AML-193 (cell line): Measurements from ENCODE around the gene RGS9BP.
A peak's percentile ranks its signal among the peaks of the same experiment; 100 is the strongest.
"Not testable (repeated sequence)": the region's sequence is repeated elsewhere in the genome, so short reads cannot be mapped to it uniquely, and the experiment has no call there.

Experiments used
- DNase-seq, 2 experiments: peaks; one replicate each; lab custom pipeline; 2025; lab: John Stamatoyannopoulos, UW

The RGS9BP gene, protein sequence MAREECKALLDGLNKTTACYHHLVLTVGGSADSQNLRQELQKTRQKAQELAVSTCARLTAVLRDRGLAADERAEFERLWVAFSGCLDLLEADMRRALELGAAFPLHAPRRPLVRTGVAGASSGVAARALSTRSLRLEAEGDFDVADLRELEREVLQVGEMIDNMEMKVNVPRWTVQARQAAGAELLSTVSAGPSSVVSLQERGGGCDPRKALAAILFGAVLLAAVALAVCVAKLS

GRCh38 chr19:32675720-32676185 is at the start of gene RGS9BP:
Gene RGS9BP, plus strand, starts transcription at chr19:32675848. Its CDS starts 416 bp downstream, at chr19:32676264.
- peak; percentile 48 to 72 for DNase-seq

DNA sequence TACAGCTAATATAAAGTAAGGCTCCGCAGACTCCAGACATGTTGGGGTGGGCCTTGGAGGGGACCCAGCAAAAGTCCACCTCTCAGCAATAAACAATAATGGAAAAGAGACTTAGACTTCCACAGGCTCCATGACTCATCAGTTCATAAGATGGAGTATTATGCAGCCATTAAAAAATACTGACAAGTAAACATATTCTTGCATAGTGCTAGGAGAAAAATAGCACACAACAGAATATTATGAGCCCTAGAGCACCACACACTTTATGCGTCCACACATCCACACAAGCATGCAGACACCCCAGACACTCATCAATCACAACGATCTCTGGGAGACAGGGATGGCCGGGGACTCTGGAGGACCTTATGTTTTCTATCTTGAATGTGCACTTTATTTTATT is 48.7 kb upstream of the RGS9BP start:
- no peak for DNase-seq

GRCh38 chr19:32627714-32628270 is 47.9 kb upstream of the RGS9BP start:
- no peak for DNase-seq

DNA sequence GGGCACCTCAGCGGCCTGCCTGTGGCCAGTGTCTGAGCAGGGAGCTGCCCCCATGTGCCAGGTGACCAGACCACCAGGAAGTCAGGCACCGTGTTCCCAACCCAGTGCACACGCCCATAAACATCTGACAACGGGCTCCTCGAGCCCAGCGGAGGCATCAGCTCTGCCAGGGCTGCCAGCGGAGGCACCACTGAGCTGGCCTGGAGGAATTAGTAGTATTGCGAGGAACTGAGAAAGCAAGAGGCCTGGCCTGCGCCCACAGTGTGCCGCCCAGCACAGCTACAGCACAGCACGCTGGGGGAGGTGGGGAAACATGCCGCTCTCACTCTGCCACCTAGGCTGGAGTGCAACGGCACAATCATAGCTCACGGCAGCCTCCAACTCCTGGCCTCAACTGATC is 45.3 kb upstream of the RGS9BP start:
- DNase-seq: no peak

- DNase-seq: no peak
These were observed 44.3 kb upstream of the RGS9BP start for GRCh38 chr19:32631381-32631780.

- no peak for DNase-seq
These were observed 38.2 kb upstream of the RGS9BP start for GRCh38 chr19:32637480-32637879.

- no peak for DNase-seq
These were observed 37.0 kb upstream of the RGS9BP start for GRCh38 chr19:32638625-32639024.

DNA sequence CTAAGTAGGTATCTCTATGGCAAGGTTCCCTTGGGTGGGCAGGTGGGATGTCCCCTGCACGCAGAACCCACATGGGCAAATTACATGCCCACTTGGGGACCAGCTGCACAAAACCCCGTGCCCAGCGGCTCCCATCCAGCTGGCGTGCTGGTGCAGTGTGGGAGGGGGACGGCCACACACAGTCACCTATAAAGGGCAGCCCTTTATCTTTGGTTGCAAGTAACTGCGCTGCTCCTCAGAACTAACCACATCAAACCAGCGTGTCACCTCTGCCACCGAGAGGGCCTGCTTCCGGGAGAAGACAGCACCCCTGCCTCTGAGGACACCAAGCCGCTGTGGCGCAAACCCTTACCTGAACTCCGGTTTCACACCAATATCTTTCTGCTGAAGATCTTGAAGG is 32.9 kb upstream of the RGS9BP start:
- DNase-seq: no peak

- no peak for DNase-seq
These were observed 29.1 kb upstream of the RGS9BP start for GRCh38 chr19:32646556-32646955.

DNA sequence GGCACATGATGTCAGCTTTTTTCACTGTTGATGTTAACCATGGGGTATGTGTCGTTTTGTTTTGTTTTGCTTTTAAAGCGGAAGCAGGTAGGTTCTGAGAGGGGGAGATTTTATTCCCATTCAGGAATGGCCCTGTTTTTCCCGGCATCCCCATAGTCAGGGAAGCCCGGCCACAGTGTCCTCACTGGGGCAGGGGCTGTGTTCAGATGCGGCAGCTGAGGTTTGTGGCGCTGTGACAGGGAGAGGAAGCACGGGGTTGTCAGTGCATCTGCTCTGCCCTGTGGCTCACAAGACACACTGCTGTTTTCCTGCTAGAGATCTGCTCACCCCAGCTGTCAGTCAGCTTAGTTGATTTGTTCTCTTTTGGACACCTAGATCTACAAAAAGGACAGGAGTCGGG is 28.3 kb upstream of the RGS9BP start:
- no peak for DNase-seq

DNA sequence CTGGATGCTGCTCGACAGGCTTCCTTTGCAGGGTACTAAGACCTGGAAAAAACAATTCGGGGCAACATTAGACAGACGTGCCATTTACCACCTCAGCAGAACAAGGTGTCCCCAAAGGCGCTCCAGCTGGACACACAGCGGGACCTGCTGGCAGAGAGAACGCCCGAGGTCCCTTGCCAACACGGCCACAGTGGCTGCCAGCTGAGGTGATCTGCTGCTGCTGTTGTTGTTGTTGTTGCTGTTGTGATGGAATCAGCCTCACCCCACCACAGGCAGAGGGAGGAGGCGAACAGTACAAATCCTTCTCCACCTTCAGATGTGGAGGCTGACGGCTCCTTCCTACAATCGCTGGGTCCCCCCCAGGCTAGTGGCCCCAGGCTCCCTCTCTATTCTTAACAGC is 25.9 kb upstream of the RGS9BP start:
- no peak for DNase-seq

GRCh38 chr19:32650671-32651070 is 25.0 kb upstream of the RGS9BP start:
- no peak for DNase-seq

- no peak for DNase-seq
These were observed 23.9 kb upstream of the RGS9BP start for GRCh38 chr19:32651729-32652140.

- not testable (repeated sequence) for DNase-seq
These were observed 23.3 kb upstream of the RGS9BP start for GRCh38 chr19:32652331-32652730.

- no peak for DNase-seq
These were observed 22.6 kb upstream of the RGS9BP start for GRCh38 chr19:32652894-32653598.

- DNase-seq: no peak
These were observed 22.1 kb upstream of the RGS9BP start for GRCh38 chr19:32653599-32653915.

- DNase-seq: not testable (repeated sequence)
These were observed 19.3 kb upstream of the RGS9BP start for GRCh38 chr19:32656379-32656778.

- DNase-seq: no peak
These were observed 17.6 kb upstream of the RGS9BP start for GRCh38 chr19:32658075-32658474.

DNA sequence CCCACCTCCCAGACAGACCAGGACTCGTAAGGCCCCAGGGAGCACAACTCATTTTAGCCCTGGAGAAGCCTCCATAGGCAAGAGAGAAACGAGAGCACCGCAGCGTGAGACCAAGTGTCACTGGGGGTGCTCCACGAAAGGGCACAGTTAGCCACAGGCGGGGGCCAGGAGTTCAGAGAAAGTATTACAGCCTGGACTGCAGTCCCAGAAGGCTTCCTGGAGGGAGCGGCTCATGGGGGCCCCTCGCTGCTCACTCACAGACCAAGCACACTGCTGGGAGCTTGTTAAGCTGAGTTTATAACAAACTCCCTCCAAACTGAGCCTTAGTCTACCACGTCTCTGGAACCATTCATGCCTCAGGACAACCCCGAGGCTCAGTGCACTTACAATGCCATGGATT is 17.1 kb upstream of the RGS9BP start:
- no peak for DNase-seq

DNA sequence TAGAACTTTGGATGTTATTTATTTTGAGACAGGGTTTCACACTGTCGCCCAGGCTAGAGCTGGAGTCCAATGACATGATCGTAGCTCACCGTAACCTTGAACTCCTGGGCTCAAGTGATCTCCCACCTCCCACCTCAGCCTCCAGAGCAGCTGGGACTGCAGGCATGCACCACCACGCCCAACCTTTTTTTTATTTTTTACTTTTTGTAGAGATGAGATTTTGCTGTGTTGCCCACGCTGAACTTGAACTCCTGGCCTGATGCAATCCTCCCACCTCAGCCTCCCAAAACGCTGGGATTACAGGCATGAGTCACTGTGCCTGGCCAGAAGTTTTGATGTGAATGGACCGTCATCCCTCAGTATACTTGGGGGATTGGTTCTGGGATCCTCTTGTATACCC is 14.3 kb upstream of the RGS9BP start:
- DNase-seq: no peak

DNA sequence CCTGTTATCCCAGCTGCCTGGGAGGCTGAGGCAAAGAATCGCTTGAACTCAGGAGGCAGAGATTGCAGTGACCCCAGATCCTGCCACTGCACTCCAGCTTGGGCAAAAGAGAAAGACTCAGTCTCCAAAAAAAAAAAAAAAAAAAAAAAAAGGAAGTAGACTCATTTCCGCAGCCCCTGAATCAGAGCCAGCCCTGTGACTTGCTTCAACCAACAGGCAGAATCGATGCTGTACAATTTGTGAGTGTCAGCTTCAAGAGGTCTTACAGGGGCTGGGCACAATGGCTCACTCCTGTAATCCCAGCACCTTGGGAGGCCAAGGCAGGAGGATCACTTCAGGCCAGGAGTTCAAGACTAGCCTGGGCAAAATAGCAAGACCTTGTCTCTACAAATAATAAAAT is 13.5 kb upstream of the RGS9BP start:
- DNase-seq: peak; percentile 18 to 28

DNA sequence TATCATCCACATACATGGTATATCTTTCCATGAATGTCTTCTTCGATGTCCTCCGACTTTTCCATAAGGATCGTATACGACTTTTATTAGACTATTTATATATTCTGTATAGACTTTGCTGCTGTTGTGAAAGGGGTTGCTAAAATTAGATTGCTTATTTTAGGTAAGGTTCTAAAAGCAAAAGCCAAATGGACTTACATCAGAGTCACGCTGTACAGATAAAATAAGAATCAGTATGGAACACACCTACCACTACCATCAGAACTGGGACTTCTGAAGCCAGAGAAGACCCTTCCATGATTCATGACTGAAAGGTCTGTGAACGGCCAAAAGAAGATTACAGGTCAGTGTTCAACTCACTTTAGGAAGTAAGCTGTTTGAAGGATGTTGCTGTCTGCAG is 9.6 kb upstream of the RGS9BP start:
- no peak for DNase-seq

- no peak for DNase-seq
These were observed 6.3 kb upstream of the RGS9BP start for GRCh38 chr19:32669310-32669709.
